Vagina (tissue), 2 donors: ENCODE results near the gene KITLG.
"Not testable (repeated sequence)": the region's sequence is repeated elsewhere in the genome, so short reads cannot be mapped to it uniquely, and the experiment has no call there.

Experiments used
- POLR2A ChIP-seq, 2 donors: fragments of 450-650 bp; IDR thresholded peaks; one replicate each; pipeline ENCODE4 v1.6.1; 2017; ENCODE audit warnings: antibody characterized with exemption in 2 of 2, mild to moderate bottlenecking in 2 of 2, moderate library complexity in 2 of 2
- POLR2AphosphoS5 ChIP-seq, 2 donors: sonication (generic); formaldehyde crosslinking; IDR thresholded peaks; one replicate each; pipeline ENCODE4 v1.9.0; 2017; ENCODE audit warnings: antibody characterized with exemption in 2 of 2, mild to moderate bottlenecking in 2 of 2, low read depth in 1 of 2; ENCODE audit not compliant: insufficient read depth in 1 of 2
- TF ChIP-seq, protein P1 (sequence below), 3 experiments: fragments of 450-650 bp in 2 of 3; fragments of 200-600 bp in 1 of 3; sonication (generic) in 1 of 3; IDR thresholded peaks; one replicate each; pipeline ENCODE4 v1.5.1; 2017 to 2019; ENCODE audit warnings: antibody characterized with exemption in 3 of 3, mild to moderate bottlenecking in 2 of 3, moderate library complexity in 2 of 3

DNA sequence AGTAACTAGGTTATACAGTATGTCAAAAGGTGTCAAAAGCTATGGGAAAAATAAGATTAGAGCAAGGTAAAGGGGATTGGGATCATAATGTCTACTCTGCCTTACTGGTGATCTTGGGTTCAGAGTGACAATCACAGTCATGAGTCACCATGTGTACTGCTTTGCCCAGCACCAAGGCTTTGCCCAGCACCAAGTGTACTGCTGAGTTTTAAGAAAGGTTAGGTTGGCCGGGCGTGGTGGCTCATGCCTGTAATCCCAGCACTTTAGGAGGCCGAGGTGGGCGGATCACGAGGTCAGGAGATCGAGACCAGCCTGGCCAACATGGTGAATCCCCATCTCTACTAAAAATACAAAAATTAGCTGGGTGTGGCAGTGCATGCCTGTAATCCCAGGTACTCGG, 32.3 kb downstream of the KITLG start:
- TF ChIP-seq POLR2A (IDR thresholded peaks at IDR 0.05); POLR2AphosphoS5 (IDR thresholded peaks at IDR 0.05; ENCODE audit: insufficient read depth in 1 of 2, low read depth in 1 of 2): not testable (repeated sequence)
- TF ChIP-seq, protein P1, sequence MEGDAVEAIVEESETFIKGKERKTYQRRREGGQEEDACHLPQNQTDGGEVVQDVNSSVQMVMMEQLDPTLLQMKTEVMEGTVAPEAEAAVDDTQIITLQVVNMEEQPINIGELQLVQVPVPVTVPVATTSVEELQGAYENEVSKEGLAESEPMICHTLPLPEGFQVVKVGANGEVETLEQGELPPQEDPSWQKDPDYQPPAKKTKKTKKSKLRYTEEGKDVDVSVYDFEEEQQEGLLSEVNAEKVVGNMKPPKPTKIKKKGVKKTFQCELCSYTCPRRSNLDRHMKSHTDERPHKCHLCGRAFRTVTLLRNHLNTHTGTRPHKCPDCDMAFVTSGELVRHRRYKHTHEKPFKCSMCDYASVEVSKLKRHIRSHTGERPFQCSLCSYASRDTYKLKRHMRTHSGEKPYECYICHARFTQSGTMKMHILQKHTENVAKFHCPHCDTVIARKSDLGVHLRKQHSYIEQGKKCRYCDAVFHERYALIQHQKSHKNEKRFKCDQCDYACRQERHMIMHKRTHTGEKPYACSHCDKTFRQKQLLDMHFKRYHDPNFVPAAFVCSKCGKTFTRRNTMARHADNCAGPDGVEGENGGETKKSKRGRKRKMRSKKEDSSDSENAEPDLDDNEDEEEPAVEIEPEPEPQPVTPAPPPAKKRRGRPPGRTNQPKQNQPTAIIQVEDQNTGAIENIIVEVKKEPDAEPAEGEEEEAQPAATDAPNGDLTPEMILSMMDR (IDR thresholded peaks at IDR 0.05) = not testable (repeated sequence)
